GM12865 (cell line): ENCODE data around the gene GPC6.

Experiments
- DNase-seq: peaks from one replicate; pipeline ENCODE4 v3.0.0; 2010; ENCODE audit warnings: low read depth
- H3K4me3 ChIP-seq: 2 replicates; pipeline ENCODE4 v1.5.1; 2011; ENCODE audit warnings: mild to moderate bottlenecking, low read depth, low read length, control low read depth
- TF ChIP-seq, protein P1 (sequence below): IDR thresholded peaks from 2 replicates; pipeline ENCODE4 v1.5.1; 2011; ENCODE audit warnings: low read length, control low read depth, low read depth, inconsistent platforms; ENCODE audit not compliant: insufficient read depth; ENCODE audit errors: missing control alignments

The GPC6 gene

DNA sequence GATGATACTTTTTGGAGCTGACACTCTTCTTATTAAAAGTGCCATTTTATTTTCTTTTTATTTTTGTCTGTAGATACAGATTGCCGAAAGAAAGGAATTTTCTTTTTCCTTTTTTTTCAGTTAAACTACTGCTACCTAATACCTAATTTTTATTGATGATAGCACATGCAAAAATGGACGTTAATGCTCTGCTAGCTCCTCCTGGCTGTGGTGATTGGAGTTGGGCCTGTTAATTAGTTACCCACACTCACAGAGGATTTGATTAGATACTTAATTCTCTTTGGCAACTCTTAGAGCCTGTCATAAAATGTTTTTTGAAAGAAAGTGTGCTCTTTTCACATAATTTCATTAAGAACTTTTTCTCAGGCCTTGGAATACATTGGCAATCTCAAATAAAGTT lies 886.1 kb downstream of the GPC6 start:
- TF ChIP-seq, protein P1, sequence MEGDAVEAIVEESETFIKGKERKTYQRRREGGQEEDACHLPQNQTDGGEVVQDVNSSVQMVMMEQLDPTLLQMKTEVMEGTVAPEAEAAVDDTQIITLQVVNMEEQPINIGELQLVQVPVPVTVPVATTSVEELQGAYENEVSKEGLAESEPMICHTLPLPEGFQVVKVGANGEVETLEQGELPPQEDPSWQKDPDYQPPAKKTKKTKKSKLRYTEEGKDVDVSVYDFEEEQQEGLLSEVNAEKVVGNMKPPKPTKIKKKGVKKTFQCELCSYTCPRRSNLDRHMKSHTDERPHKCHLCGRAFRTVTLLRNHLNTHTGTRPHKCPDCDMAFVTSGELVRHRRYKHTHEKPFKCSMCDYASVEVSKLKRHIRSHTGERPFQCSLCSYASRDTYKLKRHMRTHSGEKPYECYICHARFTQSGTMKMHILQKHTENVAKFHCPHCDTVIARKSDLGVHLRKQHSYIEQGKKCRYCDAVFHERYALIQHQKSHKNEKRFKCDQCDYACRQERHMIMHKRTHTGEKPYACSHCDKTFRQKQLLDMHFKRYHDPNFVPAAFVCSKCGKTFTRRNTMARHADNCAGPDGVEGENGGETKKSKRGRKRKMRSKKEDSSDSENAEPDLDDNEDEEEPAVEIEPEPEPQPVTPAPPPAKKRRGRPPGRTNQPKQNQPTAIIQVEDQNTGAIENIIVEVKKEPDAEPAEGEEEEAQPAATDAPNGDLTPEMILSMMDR = no peak
- no peak overlapping the region for H3K4me3 ChIP-seq
- DNase-seq = no peak

DNA sequence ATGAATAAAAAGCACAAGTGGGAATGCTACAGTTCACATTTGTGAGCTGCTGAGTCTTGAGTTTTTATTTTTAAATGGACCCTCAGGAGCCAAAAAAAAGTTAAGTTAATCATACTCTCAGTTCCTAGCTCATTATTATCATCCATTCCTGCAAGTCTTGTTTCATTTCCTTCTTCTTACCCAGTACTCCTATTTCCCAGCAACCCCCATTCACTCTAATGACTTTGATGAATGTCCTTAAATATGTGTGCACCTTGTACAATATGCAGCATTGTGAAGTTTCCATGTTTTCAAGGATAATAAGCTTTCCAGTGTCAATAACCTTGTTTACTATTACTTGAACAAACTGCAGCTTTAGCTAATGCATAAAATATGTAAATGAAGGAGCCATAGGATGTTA lies 886.6 kb downstream of the GPC6 start:
- H3K4me3 ChIP-seq = no peak overlapping the region
- TF ChIP-seq, protein P1 = no peak
- no peak for DNase-seq

DNA sequence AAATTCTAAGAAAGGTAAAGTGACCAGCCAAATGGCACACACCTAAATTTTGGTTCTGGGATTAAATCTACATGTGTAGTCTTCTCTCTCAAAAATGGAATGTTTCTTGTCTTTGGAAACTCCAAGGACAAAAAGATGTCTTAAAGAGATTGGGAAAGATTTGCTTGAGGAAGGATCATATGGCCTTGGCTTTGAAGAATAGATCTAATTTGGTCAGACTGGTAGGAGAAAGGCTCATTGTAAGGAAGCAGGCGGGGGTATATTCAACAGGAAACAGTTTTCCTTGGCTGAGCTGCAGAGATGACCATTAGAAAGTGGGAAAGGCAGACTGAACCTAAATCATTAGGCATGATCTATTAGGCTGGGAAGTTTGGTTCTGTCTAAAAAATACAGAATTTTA lies 887.6 kb downstream of the GPC6 start:
- TF ChIP-seq, protein P1 = no peak
- DNase-seq = no peak
- H3K4me3 ChIP-seq = no peak overlapping the region

DNA sequence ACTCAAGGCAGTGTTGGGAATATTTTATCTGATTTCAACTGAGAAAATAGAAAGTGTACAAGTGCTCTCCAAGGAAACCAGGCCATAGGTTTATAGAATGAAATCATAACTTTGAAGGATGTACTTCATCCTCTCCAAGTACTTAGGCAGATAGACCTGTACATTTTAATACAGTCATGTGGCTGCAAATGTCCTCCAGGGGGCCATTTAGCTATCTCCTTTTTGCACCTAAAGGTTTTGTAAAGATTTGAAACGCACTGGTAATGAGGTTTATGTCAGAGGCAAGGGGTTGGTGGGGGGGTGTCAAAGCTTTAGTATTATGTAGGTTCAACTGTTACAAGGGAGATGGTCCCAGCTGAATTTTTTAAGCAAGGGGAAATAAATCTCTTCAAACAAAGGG lies 888.4 kb downstream of the GPC6 start:
- H3K4me3 ChIP-seq = no peak overlapping the region
- TF ChIP-seq, protein P1 = no peak
- no peak for DNase-seq

DNA sequence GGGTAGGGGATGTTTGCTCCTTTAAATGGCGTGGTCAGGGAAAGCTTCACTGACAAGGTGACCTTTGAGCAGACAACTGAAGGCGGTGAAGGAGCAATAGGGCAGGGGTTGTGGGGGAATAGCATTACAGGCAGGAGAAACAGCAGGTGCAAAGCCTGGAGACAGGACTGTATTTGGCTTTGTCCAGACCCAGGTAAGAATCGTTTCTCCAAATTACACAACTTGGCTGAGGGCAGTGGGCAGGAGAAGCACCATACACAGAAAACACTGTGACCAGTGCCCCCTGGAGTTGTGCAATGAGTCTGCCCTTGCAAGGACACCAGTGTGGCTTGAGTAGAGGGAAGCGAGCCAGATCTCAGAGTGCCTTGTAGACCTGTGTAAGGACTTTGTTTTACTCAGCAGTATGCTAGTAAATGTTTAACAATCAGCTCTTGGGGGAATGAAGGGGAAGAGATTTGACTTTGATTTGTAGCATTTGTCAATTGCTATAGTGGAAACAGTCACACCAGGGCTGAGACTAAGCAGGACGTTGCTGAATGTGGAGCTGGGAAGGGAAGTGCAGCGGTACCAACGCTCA lies 892.8 kb downstream of the GPC6 start:
- no peak overlapping the region for H3K4me3 ChIP-seq
- TF ChIP-seq, protein P1 = no peak
- no peak for DNase-seq

DNA sequence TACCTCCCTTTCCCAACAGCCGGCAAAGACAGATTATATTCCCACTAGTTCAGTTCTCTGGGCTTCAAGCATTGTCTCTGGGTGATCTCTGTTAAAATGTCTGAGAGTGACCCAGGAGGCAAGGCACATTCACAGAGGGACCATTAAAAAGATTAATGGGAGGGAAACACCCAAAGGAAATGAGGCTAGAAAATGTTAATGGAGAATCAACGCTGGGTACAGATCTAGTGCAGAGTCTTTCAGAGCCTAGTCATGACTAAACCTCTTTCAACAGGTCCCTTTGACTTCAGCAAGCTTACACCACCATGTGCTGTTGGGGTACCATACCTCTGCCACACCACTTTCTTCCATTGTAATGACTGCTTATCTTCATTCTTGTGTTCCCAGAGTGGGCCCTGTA lies 894.3 kb downstream of the GPC6 start:
- TF ChIP-seq, protein P1 = no peak
- DNase-seq = no peak
- no peak overlapping the region for H3K4me3 ChIP-seq

DNA sequence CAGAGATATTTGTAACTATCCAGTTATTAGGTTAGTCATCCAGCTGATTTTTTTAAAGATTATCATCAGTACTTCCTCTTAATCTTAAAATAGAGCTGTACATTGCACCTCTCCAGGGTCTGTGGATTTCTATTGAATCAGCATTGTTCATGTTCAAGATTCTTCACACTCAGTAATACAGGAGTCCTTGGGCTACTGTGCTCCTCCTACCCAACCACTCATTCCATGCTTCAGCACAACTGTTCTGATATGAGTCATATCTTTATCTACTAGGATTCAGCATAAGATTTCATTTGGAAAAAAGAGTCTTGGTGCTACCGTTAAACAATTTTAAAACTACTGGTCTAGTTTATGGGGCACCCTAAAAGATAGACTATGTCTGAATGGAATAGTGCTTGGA lies 895.1 kb downstream of the GPC6 start:
- no peak overlapping the region for H3K4me3 ChIP-seq
- TF ChIP-seq, protein P1 = no peak
- DNase-seq = no peak
